Omental fat pad (tissue), 4 donors: ENCODE data around the gene INPP4B. TPM values are rescaled to one million over a fixed set of nuclear protein-coding genes. Genes with fewer than 3 reads are reported as not detected.

Experiments
- ATAC-seq: fragments of 150-250 bp; one replicate; pipeline ENCODE4 v1.9.1; 2016; ENCODE audit warnings: mild to moderate bottlenecking, moderate library complexity; ENCODE audit not compliant: low FRiP score
- DNase-seq: peaks from one replicate; pipeline ENCODE4 v3.0.0-alpha.2; 2019; ENCODE audit warnings: low spot score
- total RNA-seq, 4 donors: library from RNA; depleted of rRNA; stranded (reverse); fragments of >200 nt; gene quantifications; one replicate each; pipeline ENCODE4 v1.1.0, GENCODE V29; 2016
- TF ChIP-seq, protein P1 (sequence below), 3 donors: fragments of 450-650 bp; IDR thresholded peaks; one replicate each; pipeline ENCODE4 v1.5.1; 2016 to 2017; ENCODE audit warnings: antibody characterized with exemption in 3 of 3, mild to moderate bottlenecking in 3 of 3, moderate library complexity in 2 of 3

The INPP4B gene
- total RNA-seq, 4 donors from 2014 or later, result 6.6 to 54.2 (median 14.2) TPM

DNA sequence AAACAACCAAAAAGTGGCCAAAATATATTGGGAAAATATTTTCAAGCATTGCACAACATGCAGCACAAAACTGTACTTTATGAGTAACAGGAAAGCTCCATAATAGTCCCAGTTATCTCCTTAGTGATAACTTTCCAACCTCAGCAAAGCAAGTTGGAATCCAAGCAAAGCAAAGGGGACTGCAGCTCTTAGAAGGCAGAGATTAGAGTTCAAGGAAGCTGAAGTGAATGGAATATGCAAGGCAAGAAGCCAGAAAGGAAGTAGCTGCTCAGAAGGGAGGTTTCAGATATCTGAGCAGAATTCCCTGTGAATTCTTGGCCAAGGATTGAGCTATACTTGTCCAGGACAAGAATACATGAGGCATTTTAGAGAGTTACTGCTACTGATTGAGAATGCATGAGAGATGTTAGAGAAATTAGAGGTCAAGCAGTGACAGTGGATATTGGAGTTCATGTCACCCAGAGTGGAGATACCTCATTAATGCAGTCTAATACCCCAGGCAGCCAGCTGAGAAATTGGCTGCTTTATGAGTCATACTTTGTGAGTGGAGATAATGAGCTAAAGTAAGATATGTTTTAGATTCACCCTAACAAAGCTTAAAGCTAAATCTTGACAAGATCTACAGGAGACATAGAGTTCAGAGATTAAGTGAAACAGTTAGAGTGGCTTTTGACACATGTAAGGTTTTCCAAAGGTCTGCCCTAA is 102.8 kb downstream of the INPP4B start:
- TF ChIP-seq, protein P1, sequence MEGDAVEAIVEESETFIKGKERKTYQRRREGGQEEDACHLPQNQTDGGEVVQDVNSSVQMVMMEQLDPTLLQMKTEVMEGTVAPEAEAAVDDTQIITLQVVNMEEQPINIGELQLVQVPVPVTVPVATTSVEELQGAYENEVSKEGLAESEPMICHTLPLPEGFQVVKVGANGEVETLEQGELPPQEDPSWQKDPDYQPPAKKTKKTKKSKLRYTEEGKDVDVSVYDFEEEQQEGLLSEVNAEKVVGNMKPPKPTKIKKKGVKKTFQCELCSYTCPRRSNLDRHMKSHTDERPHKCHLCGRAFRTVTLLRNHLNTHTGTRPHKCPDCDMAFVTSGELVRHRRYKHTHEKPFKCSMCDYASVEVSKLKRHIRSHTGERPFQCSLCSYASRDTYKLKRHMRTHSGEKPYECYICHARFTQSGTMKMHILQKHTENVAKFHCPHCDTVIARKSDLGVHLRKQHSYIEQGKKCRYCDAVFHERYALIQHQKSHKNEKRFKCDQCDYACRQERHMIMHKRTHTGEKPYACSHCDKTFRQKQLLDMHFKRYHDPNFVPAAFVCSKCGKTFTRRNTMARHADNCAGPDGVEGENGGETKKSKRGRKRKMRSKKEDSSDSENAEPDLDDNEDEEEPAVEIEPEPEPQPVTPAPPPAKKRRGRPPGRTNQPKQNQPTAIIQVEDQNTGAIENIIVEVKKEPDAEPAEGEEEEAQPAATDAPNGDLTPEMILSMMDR (IDR thresholded peaks at IDR 0.05), result no peak
- DNase-seq (no peak), ATAC-seq (peak; percentile 62)

DNA sequence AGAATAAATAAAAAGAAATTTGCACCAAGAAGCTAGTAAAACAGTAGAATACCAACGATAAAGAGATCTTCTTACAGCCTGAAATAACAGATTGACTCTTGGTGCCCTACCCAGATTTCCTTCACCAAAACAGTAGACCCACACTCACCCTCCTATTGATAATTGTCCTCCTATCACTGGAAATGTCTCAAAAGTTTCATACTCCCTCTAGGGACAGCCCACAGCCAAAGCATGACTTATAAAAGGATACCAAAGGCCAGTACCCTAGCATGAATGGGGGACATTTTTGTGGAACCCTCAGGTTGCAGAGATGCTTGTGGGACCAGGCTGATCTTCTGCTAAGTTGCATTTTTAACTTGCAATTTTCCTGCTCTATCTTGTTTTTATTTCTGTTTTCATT is 104.1 kb downstream of the INPP4B start:
- ATAC-seq, result no peak
- TF ChIP-seq, protein P1 (IDR thresholded peaks at IDR 0.05), result no peak
- DNase-seq, result no peak

DNA sequence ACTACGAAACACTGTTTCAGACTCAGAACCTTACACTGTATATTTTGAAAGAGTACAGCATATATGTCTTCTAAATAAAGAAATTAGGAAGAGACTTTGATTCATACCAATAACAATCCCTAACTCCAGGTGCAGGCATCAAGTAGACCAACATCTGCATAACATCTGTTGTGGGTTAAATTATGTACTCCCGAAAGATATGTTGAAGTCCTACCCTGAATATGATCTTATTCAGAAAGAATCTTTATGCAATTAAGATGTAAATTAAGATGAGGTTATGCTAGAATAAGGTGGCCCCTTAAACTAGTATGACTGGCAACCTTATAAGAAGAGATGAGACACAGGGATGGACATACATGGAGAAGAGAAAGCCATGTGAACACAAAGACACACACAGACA is 117.9 kb downstream of the INPP4B start:
- TF ChIP-seq, protein P1 (IDR thresholded peaks at IDR 0.05), result no peak
- no peak for ATAC-seq
- DNase-seq, result no peak

DNA sequence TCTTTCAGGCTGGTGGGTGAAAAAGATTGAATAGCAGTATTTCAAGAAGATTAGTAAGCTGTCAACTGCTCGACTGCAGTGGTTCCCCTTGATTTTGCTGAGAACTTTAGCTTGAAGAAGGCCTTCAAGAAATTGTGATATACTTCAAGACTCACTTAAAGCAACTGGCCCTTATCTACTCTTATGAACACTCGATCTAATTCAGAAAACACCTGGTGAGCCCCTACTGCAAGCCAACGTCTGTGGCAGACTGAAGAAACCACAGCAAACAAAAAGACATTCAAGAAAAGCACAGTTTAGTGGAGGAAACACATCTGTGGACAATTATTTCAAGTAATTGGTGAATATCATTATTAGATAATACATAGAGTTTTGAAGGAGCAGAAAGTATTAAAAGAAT is 119.0 kb downstream of the INPP4B start:
- TF ChIP-seq, protein P1 (IDR thresholded peaks at IDR 0.05), result no peak
- ATAC-seq, result no peak
- DNase-seq, result no peak

DNA sequence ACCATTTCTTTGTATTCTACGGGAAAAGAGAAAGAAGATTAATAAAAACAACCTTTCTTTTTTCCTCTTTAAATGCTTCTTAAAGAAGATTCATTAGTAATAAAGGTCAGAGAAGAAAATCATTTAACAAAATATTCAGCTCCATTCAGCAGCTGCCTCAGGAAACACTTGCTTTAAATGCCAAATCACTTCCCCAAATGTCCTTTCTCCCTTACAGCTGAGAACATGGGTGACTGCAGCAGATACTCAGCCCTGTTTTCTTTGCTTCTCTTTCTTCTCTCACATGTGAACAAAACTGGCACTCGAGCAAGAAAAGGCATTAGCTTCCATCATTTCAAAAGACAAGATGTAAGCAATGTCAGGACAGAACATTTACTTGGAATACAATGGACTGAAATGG is 120.2 kb downstream of the INPP4B start:
- DNase-seq (no peak), ATAC-seq (no peak)
- TF ChIP-seq, protein P1 (IDR thresholded peaks at IDR 0.05), result no peak

DNA sequence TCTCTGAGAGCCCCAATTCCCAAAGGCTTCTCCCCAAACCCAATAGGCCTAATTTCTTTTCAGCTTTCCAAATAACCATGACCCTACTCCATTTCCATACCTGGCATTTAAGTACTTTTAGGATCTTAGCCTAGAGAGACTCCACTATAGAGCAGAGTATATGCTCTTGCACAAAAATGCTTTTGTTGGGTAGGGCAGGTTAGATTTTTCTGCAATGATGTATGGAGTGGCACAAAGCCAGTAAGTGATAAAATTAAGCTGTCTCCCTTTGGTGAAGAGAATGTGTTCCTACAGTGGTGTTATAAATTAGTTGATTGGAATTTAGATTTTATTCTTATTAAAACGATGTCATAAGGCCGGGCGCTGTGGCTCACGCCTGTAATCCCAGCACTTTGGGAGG is 124.9 kb downstream of the INPP4B start:
- TF ChIP-seq, protein P1 (IDR thresholded peaks at IDR 0.05), result no peak
- DNase-seq, result no peak
- ATAC-seq, result no peak

DNA sequence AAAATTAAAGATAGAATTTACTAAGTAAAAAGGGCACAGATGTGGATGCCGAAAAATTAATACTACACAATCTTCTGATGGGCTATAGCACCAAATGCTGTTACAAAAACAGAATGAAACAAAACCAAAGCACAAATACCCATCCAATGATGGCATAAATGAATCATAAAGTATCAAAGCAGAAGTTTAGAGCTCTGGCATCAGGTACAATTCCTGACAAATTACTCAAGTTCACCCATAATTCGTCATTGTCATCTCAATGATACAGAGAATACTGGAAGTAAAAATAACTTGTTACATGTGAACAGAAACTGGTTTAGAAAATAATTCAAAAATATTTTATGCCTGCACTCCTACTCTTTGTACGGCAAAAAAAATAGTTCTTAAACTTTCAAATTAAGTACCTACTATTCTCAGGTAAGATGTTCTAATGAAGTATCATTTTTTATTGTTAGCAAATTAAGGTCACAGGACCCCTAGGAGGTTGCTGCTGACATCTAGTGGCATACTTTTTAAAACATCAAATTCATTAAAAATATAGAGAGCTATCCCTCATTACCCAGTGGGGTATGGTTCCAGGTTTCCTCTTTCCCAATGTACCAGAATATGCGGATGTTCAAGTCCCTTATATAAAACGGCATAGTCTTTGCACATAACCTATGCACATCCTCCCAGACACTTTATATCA is 126.1 kb downstream of the INPP4B start:
- no peak for DNase-seq
- peak; percentile 51 for ATAC-seq
- TF ChIP-seq, protein P1 (IDR thresholded peaks at IDR 0.05), result no peak
